Measurements from ENCODE around the gene PUM1.
"Not testable (repeated sequence)": the region's sequence is repeated elsewhere in the genome, so short reads cannot be mapped to it uniquely, and the experiment has no call there.

PUM1 gene

GRCh38 chr1:30955448-30956015, 110.0 kb downstream of the PUM1 start:
- no peak for DNase-seq

- DNase-seq, result no peak
Measured at GRCh38 chr1:30953685-30954084, 111.8 kb downstream of the PUM1 start.

GRCh38 chr1:30952098-30952497, 113.4 kb downstream of the PUM1 start:
- DNase-seq, result no peak

- DNase-seq, result no peak
Measured at GRCh38 chr1:30950700-30951099, 114.8 kb downstream of the PUM1 start.

GRCh38 chr1:30950053-30950452, 115.5 kb downstream of the PUM1 start:
- DNase-seq, result no peak

- DNase-seq, result not testable (repeated sequence)
Measured at GRCh38 chr1:30949487-30949838, 116.1 kb downstream of the PUM1 start.

- DNase-seq, result not testable (repeated sequence)
Measured at GRCh38 chr1:30948813-30949486, 116.6 kb downstream of the PUM1 start.

- no peak for DNase-seq
Measured at GRCh38 chr1:30948278-30948677, 117.2 kb downstream of the PUM1 start.

GRCh38 chr1:30947212-30947611, 118.3 kb downstream of the PUM1 start:
- DNase-seq, result no peak

GRCh38 chr1:30942326-30942963, 123.1 kb downstream of the PUM1 start:
- DNase-seq, result no peak

- DNase-seq, result no peak
Measured at GRCh38 chr1:30940541-30940940, 125.0 kb downstream of the PUM1 start.

- DNase-seq, result no peak
Measured at GRCh38 chr1:30936541-30937171, 128.9 kb downstream of the PUM1 start.

GRCh38 chr1:30935758-30936157, 129.8 kb downstream of the PUM1 start:
- not testable (repeated sequence) for DNase-seq

- no peak for DNase-seq
Measured at GRCh38 chr1:30934613-30935012, 130.9 kb downstream of the PUM1 start.

GRCh38 chr1:30933874-30934252, 131.7 kb downstream of the PUM1 start:
- DNase-seq, result no peak

GRCh38 chr1:30930631-30931173, 134.8 kb downstream of the PUM1 start:
- DNase-seq, result no peak

- no peak for DNase-seq
Measured at GRCh38 chr1:30929944-30930525, 135.5 kb downstream of the PUM1 start.

GRCh38 chr1:30929135-30929889, 136.2 kb downstream of the PUM1 start:
- peak; percentile 33 for DNase-seq

GRCh38 chr1:30928789-30929134, 136.8 kb downstream of the PUM1 start:
- no peak for DNase-seq

GRCh38 chr1:30928171-30928570, 137.3 kb downstream of the PUM1 start:
- no peak for DNase-seq

GRCh38 chr1:30927448-30927847, 138.1 kb downstream of the PUM1 start:
- DNase-seq, result no peak

GRCh38 chr1:30923597-30923996, 141.9 kb downstream of the PUM1 start:
- DNase-seq, result no peak

- DNase-seq, result no peak
Measured at GRCh38 chr1:30920827-30921226, 144.7 kb downstream of the PUM1 start.

Measured in SHP77 treated with DMSO at 0.1 percent for 48 hours (cell line).